Measurements from ENCODE around the gene SLC17A5.

GRCh38 chr6:73579389-73579788 lies 74.4 kb downstream of the SLC17A5 start:
- TF ChIP-seq CTCF (IDR thresholded peaks at IDR 0.05): no peak
- TF ChIP-seq EZH2 (IDR thresholded peaks at IDR 0.05; ENCODE audit: borderline replicate concordance, insufficient read depth, low read depth, low read length, poor library complexity, severe bottlenecking): no peak
